Stimulated activated CD4-positive, alpha-beta T cell treated with anti-CD3 and anti-CD28 coated beads, Interleukin-2, amount 100 ng/mL, for 48 hours (primary cell): ENCODE measurements around the gene SCUBE2.
"Not testable (repeated sequence)": the region's sequence is repeated elsewhere in the genome, so short reads cannot be mapped to it uniquely, and the experiment has no call there.

Experiments used
- DNase-seq, 2 donors: peaks; one replicate each; pipeline ENCODE4 v3.0.0-alpha.2; 2020

The SCUBE2 gene

DNA sequence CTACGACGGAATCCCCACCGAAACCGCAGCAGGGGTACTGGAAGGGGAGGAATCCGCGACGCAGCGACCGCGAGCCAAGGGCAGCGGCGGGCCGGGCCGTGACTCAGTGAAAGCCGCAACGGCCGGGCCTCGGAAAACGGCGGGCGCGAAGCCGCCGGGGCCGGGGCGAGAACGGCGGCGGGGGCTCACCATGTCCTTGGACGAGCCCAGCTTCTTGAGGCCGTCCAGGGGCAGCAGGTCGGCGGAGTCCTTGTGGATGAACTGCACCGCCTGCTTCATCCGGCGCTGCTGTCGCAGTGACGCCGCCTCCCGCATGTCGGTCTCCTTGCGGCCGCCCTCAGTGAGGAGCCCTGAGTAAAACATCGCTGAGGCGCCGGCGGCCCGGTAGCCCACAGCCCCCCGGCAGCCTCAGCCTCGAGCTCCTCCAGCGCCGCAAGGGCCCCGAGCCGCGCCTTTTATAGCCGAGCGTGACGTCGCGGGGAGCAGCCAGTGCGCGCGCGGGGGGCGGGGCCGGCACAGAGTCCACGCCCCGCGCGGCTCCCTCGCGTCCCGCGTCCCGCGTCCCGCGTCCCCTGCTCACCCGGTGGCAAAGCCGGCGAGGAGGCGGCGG lies 87.7 kb downstream of the SCUBE2 start, which contains the start of gene NRIP3:
NRIP3 (minus strand) TSS at position 429 of the 610 bp plus-strand sequence; CDS start at position 363, 66 bp downstream.
- peak; percentile 45 to 59 for DNase-seq

DNA sequence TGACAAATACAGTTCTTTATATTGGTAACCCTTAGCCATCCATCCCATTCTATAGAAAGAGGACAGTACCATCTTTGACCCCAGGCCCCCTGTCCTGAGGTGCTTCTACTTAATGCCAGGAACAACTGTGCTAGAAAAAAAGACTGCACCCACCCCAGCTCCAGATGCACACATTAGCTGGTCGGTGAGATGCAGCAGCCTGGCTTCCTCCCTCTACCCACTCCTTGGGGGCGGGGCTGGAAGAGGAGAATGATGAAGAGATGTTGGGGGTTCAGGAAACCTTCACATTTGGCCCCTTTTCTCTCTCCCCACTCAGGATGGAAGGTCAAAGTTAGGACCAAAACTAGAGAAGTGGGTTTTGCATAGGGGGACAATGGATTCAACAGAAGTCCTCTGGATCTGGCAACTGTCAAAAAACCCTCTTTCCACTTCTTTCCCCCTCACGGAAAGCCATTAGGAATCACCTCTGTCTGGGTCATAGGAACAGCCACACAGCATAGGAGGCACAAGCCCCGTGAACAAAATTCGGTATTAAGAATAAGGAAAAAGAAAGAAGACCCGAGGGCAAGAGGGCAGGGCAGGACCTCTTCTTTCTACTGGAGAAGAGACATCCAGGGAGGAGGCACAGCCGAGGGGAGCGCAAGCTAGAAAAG lies 88.4 kb downstream of the SCUBE2 start:
- no peak for DNase-seq

DNA sequence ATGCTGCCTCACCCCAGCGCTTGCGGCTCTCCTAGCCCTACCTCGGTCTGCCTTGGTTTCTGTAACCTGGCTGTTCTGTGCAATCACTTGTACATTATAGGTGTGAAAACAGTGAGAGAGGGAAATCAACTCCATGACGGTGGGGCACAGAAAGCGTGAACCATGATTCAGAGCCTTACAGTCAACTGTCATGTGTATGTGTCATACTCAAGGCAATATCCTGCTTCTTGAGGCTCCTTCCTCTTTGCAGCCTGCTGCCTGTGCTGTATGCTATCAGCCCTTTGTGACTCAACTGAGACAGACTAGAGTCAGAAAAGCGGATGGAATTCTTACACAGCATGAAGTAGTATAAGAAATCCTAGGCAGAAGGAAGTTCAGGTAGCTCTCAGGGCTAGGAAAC lies 89.7 kb downstream of the SCUBE2 start:
- peak; percentile 15 to 20 for DNase-seq

DNA sequence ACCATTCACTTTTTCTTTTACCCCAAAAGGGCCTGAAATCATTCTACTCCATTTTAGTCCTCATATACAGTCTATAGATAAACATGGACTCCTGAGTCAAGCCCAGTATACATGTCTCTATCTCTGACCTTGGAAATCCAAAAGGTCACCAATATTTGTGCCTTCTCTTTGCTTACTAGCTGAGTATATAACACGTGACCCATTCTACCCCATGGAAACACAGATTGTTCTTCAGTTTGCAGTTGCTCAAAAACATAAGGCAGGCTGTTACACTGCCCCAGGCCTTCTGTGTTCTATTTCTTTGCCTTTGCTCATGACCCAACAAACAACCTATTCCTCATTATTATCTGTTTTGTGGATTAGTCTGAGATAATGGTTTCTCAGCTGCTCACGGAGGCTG lies 93.4 kb downstream of the SCUBE2 start:
- no peak for DNase-seq

DNA sequence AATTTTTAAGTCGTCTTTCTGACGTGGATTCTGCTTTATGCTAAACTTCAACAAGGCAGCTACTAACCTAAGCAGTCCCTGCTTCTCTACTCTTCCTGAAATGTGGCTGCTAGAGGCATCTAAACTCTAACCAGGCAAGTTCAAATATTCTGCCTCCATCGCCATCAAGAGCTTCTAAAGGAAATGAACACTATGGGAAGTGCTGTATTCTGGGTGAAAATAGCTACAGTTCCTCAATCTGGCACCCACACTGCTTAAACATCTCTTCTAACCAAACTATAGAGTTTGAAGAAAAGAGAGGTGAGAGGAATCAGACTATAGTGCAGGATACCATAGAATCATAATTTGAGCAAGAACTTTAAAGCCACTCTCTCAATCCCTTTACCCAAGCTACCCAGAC lies 93.9 kb downstream of the SCUBE2 start:
- DNase-seq = no peak

DNA sequence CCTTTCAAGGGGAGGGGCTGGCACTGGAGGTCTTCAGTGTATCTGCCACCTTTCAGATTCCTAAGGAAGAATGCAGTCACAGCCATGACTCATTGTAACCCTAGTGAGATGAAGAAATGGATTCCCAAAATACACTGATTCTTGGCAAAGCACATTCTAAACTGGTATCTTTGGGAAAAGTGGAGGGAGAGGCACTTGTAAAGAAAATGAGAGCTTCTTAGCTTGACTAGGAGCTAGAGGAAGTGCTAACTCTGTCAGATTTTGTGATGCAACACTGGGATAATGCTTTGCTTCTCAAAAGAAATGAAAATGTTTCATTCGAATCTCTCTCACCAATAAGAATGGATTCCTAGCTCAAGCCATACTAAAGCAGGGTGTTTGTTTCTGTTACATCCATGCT lies 101.9 kb downstream of the SCUBE2 start:
- no peak for DNase-seq

DNA sequence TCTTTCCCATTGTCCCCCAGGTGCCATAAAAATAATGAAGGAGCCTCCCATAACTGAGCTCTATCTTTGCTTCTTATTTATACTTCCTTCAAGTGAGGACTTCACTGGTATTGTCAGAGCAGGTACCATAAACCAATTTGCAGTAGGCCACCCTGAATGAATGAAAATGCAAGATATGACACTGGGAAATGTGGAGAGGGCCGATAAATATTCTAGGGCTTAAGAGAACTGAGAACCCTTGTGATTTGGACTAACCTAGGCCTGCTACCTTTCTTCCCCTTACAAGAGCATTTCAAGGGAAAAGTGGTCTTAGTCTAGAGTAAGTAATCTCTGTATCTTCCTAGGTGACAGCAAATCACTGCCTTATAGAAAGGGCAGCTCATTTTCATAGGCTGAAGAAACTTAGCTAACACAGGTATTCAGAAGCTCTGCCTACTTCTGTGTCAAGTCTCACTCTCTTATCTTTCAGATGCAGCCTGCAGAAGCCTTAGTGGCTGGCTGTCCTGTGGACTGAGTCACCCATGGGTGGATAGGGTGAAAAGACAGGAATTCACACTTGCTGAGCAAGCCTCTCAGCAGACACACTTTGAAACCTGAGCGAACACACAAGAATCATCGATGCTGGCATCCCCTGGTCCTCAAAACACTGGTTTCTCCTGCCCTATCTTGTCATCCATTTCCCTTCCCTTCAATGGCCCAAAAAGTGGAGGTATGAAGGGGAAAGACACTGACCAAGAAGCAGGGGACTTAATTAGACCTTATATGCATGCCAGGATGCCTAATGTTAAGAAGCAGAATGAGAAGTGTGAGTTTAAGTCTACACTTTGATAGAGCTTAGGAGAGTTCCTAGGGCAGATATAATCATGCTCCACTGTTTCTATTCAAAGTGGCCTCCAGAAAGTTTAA lies 102.8 kb downstream of the SCUBE2 start:
- DNase-seq = no peak

DNA sequence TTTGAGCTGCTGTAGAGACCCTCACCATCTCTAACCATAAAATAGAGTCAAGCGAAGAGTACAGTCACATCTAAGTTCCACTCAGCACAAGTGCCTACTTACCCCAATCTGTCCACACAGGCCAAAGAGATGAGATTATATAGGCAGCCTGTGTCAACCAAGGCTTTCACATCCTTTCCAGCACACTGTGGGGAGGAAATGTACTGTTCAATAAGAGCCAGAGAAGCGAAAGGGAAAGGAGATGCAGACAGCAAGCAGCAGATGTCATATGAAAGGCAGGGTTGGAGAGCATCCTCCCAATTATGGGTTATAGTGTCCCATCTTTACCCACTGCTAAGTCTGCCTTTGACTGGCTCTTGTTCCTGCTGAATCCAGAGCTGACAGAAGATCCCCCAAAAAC lies 104.0 kb downstream of the SCUBE2 start:
- DNase-seq = no peak

DNA sequence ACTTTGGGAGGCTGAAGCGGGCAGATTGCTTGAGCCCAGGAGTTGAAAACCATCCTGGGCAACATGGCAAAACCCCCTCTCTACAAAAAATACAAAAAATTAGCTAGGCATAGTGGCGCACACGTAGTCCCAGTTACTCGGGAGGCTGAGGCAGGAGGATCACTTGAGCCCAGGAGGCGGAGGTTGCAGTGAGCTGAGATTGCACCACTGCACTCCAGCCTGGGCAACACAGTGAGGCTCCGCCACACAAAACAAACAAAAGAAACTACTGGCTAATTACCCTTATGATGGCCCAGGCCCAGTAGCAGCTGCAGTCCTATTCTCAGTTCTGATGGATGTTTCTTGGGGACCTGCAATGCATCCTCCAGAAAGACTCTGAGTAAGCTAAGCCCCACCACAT lies 104.6 kb downstream of the SCUBE2 start:
- not testable (repeated sequence) for DNase-seq

DNA sequence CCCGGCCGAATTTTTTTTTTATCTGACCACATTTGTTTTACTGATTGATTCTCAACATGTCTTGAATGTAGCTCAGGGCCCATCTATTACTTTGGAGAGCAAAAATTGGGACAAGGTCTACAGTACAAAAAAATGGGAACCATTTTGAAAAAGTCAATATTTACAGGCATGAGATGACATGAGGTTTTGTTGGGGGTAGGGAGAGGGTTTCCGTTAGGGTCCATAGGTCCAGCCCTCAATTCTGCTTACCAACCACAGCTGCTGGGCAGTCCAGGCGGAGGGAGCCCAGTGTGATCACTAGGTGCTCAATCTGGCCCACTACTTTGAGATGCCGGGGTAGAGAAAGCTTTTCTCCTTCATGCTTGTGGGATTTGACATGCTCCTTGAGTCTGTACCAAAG lies 105.9 kb downstream of the SCUBE2 start:
- DNase-seq = no peak

DNA sequence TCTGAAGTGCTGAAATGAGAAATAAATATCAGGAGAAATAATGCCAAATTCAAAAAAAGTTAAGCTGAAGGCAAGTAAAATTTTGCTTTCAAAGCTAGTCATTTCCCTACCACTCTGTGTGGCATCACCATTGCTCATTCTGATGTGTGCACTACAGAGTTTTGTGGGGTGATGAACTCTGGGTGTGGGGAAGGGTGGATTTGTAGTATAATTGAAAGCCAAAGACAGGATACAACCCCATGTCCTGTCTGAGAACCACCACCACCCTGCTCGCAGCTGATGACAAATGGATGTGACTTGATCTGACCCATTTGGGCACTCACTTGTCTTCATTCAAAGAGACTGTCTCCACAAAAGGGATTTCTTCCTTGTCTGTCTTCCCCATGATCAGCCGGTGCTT lies 107.8 kb downstream of the SCUBE2 start:
- DNase-seq = no peak

DNA sequence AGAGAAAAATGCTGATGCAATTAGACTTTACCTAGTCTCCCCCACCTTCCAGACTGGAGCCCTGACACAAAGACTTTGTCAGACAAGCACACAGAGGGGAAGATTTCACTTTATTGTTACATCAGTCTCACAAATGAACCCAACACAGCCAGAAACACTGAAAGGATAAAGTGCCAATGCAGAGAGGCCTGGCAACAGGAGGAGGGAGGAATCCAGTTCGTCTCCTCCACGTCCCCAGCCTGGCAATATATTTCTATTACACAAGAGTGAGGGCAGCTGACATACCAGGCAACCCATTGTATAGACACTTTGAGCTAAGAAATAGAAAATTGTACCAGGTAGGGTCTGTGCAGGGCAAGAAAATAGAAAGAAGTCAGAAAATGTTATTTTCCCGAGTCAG lies 110.9 kb downstream of the SCUBE2 start:
- DNase-seq = no peak

DNA sequence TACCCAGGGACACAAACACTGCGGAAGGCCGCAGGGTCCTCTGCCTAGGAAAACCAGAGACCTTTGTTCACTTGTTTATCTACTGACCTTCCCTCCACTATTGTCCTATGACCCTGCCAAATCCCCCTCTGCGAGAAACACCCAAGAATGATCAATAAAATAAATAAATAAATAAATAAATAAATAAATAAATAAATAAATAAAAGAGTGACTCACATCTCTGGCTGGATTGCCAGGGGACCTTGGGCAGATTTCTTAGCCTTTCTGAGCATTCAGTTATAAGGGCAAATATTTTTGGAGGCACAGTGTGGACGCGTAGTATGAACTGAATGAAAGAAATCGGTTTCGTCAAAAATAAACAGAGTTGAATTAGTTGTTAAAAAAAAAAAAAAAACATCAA lies 112.0 kb downstream of the SCUBE2 start:
- not testable (repeated sequence) for DNase-seq

DNA sequence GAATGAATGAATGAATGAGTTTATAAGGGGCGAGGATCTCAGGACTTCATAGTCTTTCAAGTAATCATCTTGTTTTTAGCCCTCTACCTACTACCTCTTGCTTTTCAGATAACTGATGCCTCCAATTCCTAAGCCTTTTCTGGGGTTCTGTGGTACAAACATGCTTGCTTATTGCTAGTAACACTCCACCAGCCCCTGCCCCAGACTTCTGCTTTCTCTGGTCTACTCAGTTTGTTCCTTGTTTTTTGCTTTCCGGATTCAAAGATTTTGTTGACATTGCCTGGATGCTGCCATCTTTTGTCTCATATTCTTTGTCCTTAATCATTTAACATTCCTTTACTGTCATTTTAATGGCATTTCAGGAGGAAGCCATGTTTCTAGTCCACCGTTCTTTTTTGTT lies 118.3 kb downstream of the SCUBE2 start:
- DNase-seq = no peak

DNA sequence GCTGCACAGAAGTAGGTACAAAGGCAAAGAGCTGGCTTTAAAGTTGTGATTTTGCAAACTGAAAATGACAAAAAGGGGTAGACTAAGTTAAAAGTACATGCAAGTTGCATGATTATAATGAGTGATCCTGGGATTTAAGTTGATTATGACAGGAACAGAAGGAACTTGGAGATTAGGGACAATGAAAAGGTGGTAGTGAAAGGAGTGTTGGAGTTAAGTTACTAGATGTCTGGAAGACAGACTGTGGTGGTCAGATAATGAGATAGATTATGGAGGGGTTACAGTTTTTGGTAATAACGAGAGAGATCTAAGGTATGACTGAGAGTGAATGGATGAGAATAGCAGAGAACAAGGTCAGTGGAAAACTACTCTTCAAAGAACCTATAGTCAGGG lies 119.5 kb downstream of the SCUBE2 start:
- no peak for DNase-seq

DNA sequence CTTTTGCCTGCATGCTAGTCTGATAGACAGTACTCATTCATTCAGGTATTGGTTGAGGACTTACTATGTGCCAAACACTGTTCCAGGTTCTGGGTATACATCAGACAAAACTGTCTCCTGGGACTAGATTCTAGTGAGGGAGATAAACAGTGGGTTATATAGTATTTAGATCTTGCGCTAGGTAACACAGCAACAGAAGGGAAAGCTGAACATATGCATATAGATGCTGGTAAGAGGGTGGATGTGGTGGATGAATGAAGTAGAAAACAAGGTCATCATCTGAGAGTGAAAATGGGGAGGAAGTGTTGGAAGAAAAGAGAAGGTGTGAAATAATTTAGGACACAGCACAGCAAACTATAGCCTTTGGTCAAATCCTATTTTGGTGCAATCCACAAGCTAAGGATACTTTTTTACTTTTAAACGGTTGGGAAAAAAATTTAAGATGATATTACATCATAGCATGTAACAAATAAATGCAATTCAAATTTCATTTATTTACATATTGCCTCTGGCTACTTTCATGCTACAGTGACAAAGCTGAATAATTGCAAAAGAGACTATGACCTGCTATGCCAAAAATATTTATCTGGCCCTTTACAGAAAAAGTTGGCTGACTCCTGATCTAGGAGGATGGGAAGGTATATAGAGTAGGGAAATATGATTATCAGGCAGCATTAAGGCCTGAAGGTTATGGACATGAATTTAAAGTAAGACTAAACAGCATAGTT lies 120.0 kb downstream of the SCUBE2 start:
- no peak for DNase-seq
